H9 (cell line): Measurements from ENCODE around the gene ZNF557. TPM values are rescaled to one million over a fixed set of nuclear protein-coding genes. Genes with fewer than 3 reads are reported as not detected.
"Not testable (repeated sequence)": the region's sequence is repeated elsewhere in the genome, so short reads cannot be mapped to it uniquely, and the experiment has no call there.

Experiments
- DNase-seq: peaks from one replicate; pipeline ENCODE4 v3.0.0-alpha.2; 2017
- H2AFZ ChIP-seq: one replicate; pipeline ENCODE4 v1.6.1; 2013; ENCODE audit warnings: mild to moderate bottlenecking, low read length, control low read depth, moderate library complexity
- H2AK5ac ChIP-seq: 2 replicates; pipeline ENCODE4 v1.6.1; 2013; ENCODE audit warnings: low read length, control low read depth, mixed read lengths; ENCODE audit not compliant: insufficient read length
- H2BK120ac ChIP-seq: one replicate; pipeline ENCODE4 v1.6.1; 2013; ENCODE audit warnings: low read depth, mild to moderate bottlenecking, low read length, control low read depth, inconsistent platforms; ENCODE audit not compliant: poor library complexity, severe bottlenecking
- H2BK12ac ChIP-seq: 2 replicates; pipeline ENCODE4 v1.6.1; 2013; ENCODE audit warnings: low read length, control low read depth, mixed read lengths, low read depth; ENCODE audit not compliant: insufficient read length
- H2BK15ac ChIP-seq: 2 replicates; pipeline ENCODE4 v1.6.1; 2013; ENCODE audit warnings: low read depth, low read length, control low read depth
- H2BK20ac ChIP-seq: one replicate; pipeline ENCODE4 v1.6.1; 2013; ENCODE audit warnings: low read depth, mild to moderate bottlenecking, low read length, control low read depth, inconsistent platforms; ENCODE audit not compliant: poor library complexity, severe bottlenecking
- H2BK5ac ChIP-seq: 2 replicates; pipeline ENCODE4 v1.6.1; 2013; ENCODE audit warnings: low read length, control low read depth, mixed read lengths; ENCODE audit not compliant: insufficient read length
- H3K14ac ChIP-seq: 2 replicates; pipeline ENCODE4 v1.6.1; 2013; ENCODE audit warnings: low read length, control low read depth; ENCODE audit not compliant: insufficient read depth
- H3K18ac ChIP-seq: 2 replicates; pipeline ENCODE4 v1.6.1; 2013; ENCODE audit warnings: low read depth, mild to moderate bottlenecking, mixed read lengths, low read length, control low read depth; ENCODE audit not compliant: insufficient read length
- H3K23ac ChIP-seq: 2 replicates; pipeline ENCODE4 v1.6.1; 2013; ENCODE audit warnings: low read length, control low read depth, mixed read lengths, low read depth; ENCODE audit not compliant: insufficient read length
- H3K23me2 ChIP-seq: 2 replicates; pipeline ENCODE4 v1.6.1; 2013; ENCODE audit warnings: low read depth, mild to moderate bottlenecking, mixed read lengths, low read length, control low read depth; ENCODE audit not compliant: insufficient read length, poor library complexity, severe bottlenecking
- H3K27ac ChIP-seq: 2 replicates; pipeline ENCODE4 v1.5.1; 2013; ENCODE audit warnings: low read length, control low read depth, mixed read lengths, low read depth; ENCODE audit not compliant: insufficient read length
- H3K27me3 ChIP-seq: 2 replicates; pipeline ENCODE4 v1.6.1; 2013; ENCODE audit warnings: low read length, control low read depth, inconsistent platforms; ENCODE audit not compliant: insufficient read depth
- H3K4ac ChIP-seq: 2 replicates; pipeline ENCODE4 v1.6.1; 2013; ENCODE audit warnings: low read depth, mild to moderate bottlenecking, control low read depth, inconsistent platforms, low read length, moderate library complexity
- H3K4me1 ChIP-seq: 2 replicates; pipeline ENCODE4 v1.6.1; 2013; ENCODE audit warnings: low read length, control low read depth, inconsistent platforms; ENCODE audit not compliant: insufficient read depth
- H3K4me2 ChIP-seq: 2 replicates; pipeline ENCODE4 v1.6.1; 2013; ENCODE audit warnings: low read length, control low read depth, mixed read lengths; ENCODE audit not compliant: insufficient read length, insufficient read depth
- H3K56ac ChIP-seq: 2 replicates; pipeline ENCODE4 v1.6.1; 2013; ENCODE audit warnings: low read depth, mild to moderate bottlenecking, mixed read lengths, low read length, control low read depth; ENCODE audit not compliant: insufficient read length
- H3K79me1 ChIP-seq: 2 replicates; pipeline ENCODE4 v1.6.1; 2013; ENCODE audit warnings: low read depth, mild to moderate bottlenecking, moderate library complexity, low read length, control low read depth, inconsistent platforms; ENCODE audit not compliant: insufficient read depth, poor library complexity, severe bottlenecking
- H3K79me2 ChIP-seq: 2 replicates; pipeline ENCODE4 v1.6.1; 2013; ENCODE audit warnings: low read length, control low read depth, inconsistent platforms; ENCODE audit not compliant: insufficient read depth
- H3K9ac ChIP-seq: 2 replicates; pipeline ENCODE4 v1.6.1; 2013; ENCODE audit warnings: low read length, control low read depth, mixed read lengths; ENCODE audit not compliant: insufficient read length; ENCODE audit errors: extremely low read depth
- H3K9me3 ChIP-seq: one replicate; pipeline ENCODE4 v1.6.1; 2013; ENCODE audit warnings: low read depth, low read length, inconsistent platforms; ENCODE audit not compliant: control insufficient read depth
- H3T11ph ChIP-seq: one replicate; pipeline ENCODE4 v1.6.1; 2013; ENCODE audit warnings: mild to moderate bottlenecking, low read length, control low read depth, inconsistent platforms
- H4K20me1 ChIP-seq: one replicate; pipeline ENCODE4 v1.6.1; 2013; ENCODE audit not compliant: control insufficient read depth, insufficient read length, insufficient read depth
- H4K5ac ChIP-seq: 2 replicates; pipeline ENCODE4 v1.6.1; 2013; ENCODE audit warnings: low read depth, mild to moderate bottlenecking, mixed read lengths, low read length, control low read depth; ENCODE audit not compliant: insufficient read length
- H4K8ac ChIP-seq: replicated peaks from 2 replicates; pipeline ENCODE4 v1.6.1; 2013; ENCODE audit warnings: low read length, control low read depth, mixed read lengths, low read depth; ENCODE audit not compliant: insufficient read length
- H4K91ac ChIP-seq: 2 replicates; pipeline ENCODE4 v1.6.1; 2013; ENCODE audit warnings: low read depth, mild to moderate bottlenecking, moderate library complexity, mixed read lengths, low read length, control low read depth; ENCODE audit not compliant: insufficient read length
- H3K27ac Mint-ChIP-seq, 3 experiments: 2 replicates in 2 of 3; 3 replicates in 1 of 3; pipeline ENCODE4 v1.8.0; 2020 to 2021; ENCODE audit warnings: mixed read lengths in 3 of 3, mild to moderate bottlenecking in 1 of 3, moderate library complexity in 1 of 3
- H3K27me3 Mint-ChIP-seq: 2 replicates; pipeline ENCODE4 v1.8.0; 2021; ENCODE audit warnings: low read depth, mild to moderate bottlenecking, moderate library complexity, mixed read lengths
- H3K36me3 Mint-ChIP-seq, 3 experiments: 2 replicates in 2 of 3; 3 replicates in 1 of 3; pipeline ENCODE4 v1.8.0; 2020 to 2021; ENCODE audit warnings: low read depth in 3 of 3, mixed read lengths in 3 of 3; ENCODE audit not compliant: insufficient read depth in 1 of 3
- H3K4me1 Mint-ChIP-seq, 2 experiments: 2 replicates each; pipeline ENCODE4 v1.8.0; 2020; ENCODE audit warnings: mixed read lengths in 2 of 2
- H3K4me3 Mint-ChIP-seq, 2 experiments: 2 replicates in 1 of 2; 3 replicates in 1 of 2; pipeline ENCODE4 v1.8.0; 2020 to 2021; ENCODE audit warnings: mild to moderate bottlenecking in 2 of 2, mixed read lengths in 2 of 2, moderate library complexity in 1 of 2
- H3K9me3 Mint-ChIP-seq, 2 experiments: 2 replicates in 1 of 2; 3 replicates in 1 of 2; pipeline ENCODE4 v1.8.0; 2020; ENCODE audit warnings: mild to moderate bottlenecking in 2 of 2, mixed read lengths in 2 of 2, moderate library complexity in 1 of 2
- WGBS: extraction: QIAGEN DNeasy Blood & Tissue Kit; methylation state at CpG from one replicate; pipeline ENCODE4 v1.1.7; 2013; ENCODE audit warnings: missing lambda C conversion rate, low lambda C conversion rate, mixed read lengths; ENCODE audit not compliant: insufficient read length; ENCODE audit errors: extremely low coverage; 5-methylcytosine and 5-hydroxymethylcytosine counted together
- total RNA-seq: library from RNA; stranded (reverse); gene quantifications from 2 replicates; pipeline ENCODE4 v1.2.1, GENCODE V29; 2021

The ZNF557 gene
- total RNA-seq, 1 experiment from 2014 or later = 12.2 TPM

- H3K4me1 Mint-ChIP-seq, H3K36me3 Mint-ChIP-seq, H3K14ac ChIP-seq, H3K9ac ChIP-seq, H4K8ac ChIP-seq, H3K23ac ChIP-seq, H3K4me3 Mint-ChIP-seq, H3K4me1 ChIP-seq, H3K18ac ChIP-seq, H3K79me1 ChIP-seq, H3K23me2 ChIP-seq, H3K27me3 Mint-ChIP-seq, H3T11ph ChIP-seq, H2BK120ac ChIP-seq, H2BK15ac ChIP-seq, H3K27ac Mint-ChIP-seq, H2AFZ ChIP-seq, H3K27me3 ChIP-seq, DNase-seq, H3K79me2 ChIP-seq, H4K91ac ChIP-seq, H2AK5ac ChIP-seq, H2BK20ac ChIP-seq, H2BK5ac ChIP-seq, H3K9me3 ChIP-seq, H2BK12ac ChIP-seq, H3K4ac ChIP-seq, H4K5ac ChIP-seq, H3K27ac ChIP-seq, H4K20me1 ChIP-seq, H3K4me2 ChIP-seq, H3K56ac ChIP-seq: not testable (repeated sequence)
- WGBS = no CpG with 5 or more reads among the region's 7 CpGs
- peaks cover 10 to 12% of the 10 kb centered on the region in 2 experiments; a peak in 4 of 5 replicates for H3K9me3 Mint-ChIP-seq
These were observed 16.6 kb upstream of the ZNF557 start for GRCh38 chr19:7052896-7053295.

- H3K9ac ChIP-seq, H4K5ac ChIP-seq, H3K9me3 ChIP-seq, H3K27me3 Mint-ChIP-seq, H3K4me3 Mint-ChIP-seq, H3K27ac ChIP-seq, H2BK20ac ChIP-seq, H3K56ac ChIP-seq, H3K79me2 ChIP-seq, H3K23me2 ChIP-seq, H3T11ph ChIP-seq, H2BK120ac ChIP-seq, H3K79me1 ChIP-seq, H2AFZ ChIP-seq, H3K18ac ChIP-seq, DNase-seq, H3K9me3 Mint-ChIP-seq, H3K4ac ChIP-seq, H3K23ac ChIP-seq, H3K4me2 ChIP-seq, H2BK5ac ChIP-seq, H3K4me1 Mint-ChIP-seq, H3K4me1 ChIP-seq, H4K91ac ChIP-seq, H2AK5ac ChIP-seq, H3K14ac ChIP-seq, H4K8ac ChIP-seq, H3K27me3 ChIP-seq, H4K20me1 ChIP-seq, H2BK15ac ChIP-seq, H2BK12ac ChIP-seq, H3K36me3 Mint-ChIP-seq, H3K27ac Mint-ChIP-seq: not testable (repeated sequence)
- WGBS = no CpG with 5 or more reads among the region's 14 CpGs
These were observed 14.7 kb upstream of the ZNF557 start for GRCh38 chr19:7054635-7055368.
